K562 (cell line): Measurements from ENCODE around the gene SRGAP3. TPM values are rescaled to one million over a fixed set of nuclear protein-coding genes. Genes with fewer than 3 reads are reported as not detected.

Source experiments
- ATAC-seq: fragments of 200-7000 bp; cut with Tn5 transposase; 3 replicates; pipeline ENCODE4 v1.9.1; 2020; ENCODE audit warnings: moderate library complexity
- BruUV-seq: library from RNA; stranded (reverse); fragments of 400-500 nt; replicated peaks from 2 replicates; lab custom pipeline; 2021; lab: Mats Ljungman, UMichigan
- CTCF ChIA-PET: fragments of 300-600 bp; formaldehyde crosslinking; extraction: SDS; loops from one replicate; lab custom pipeline; 2021; ENCODE audit warnings: low intra/inter-chr PET ratio; lab: Yijun Ruan, JAX
- POLR2A ChIA-PET: fragments of 300-600, 350-650 bp; sonication (Branson Sonifier 250); formaldehyde crosslinking; extraction: SDS; loops from one replicate; lab custom pipeline; 2021; ENCODE audit warnings: antibody characterized with exemption, inconsistent platforms; lab: Yijun Ruan, JAX
- DNase-seq, 4 experiments: peaks; one replicate each; pipeline versions ENCODE4 v3.0.0 to v3.0.0-alpha.2; 2011 to 2018; ENCODE audit warnings: low spot score in 3 of 4, mixed read lengths in 3 of 4; ENCODE audit errors: extremely low read depth in 1 of 4
- FAIRE-seq: peaks from 2 replicates; lab custom pipeline; 2011; peaks lifted over from hg19 to GRCh38; lab: Jason Lieb, UNC
- H2AFZ ChIP-seq: 2 replicates; pipeline ENCODE4 v1.6.0; 2011; ENCODE audit warnings: low read depth, low read length, control low read depth, inconsistent platforms
- H3K27ac ChIP-seq: fragments of 200-600 bp; 3 replicates; pipeline ENCODE4 v1.8.0; 2011; ENCODE audit warnings: low read depth, mild to moderate bottlenecking, control low read depth, inconsistent platforms, low read length, moderate library complexity, mixed read lengths; ENCODE audit errors: extremely low read depth
- H3K27me3 ChIP-seq, 2 experiments: fragments of 300-600 bp in 1 of 2; 2 replicates in 1 of 2; 3 replicates in 1 of 2; pipeline versions ENCODE4 v1.6.0 to v1.8.0; 2011; ENCODE audit warnings: inconsistent platforms in 2 of 2, low read length in 2 of 2, mild to moderate bottlenecking in 1 of 2, mixed read lengths in 1 of 2, moderate library complexity in 1 of 2; ENCODE audit not compliant: control insufficient read depth in 2 of 2, insufficient read depth in 2 of 2
- H3K36me3 ChIP-seq: fragments of 300-600 bp; 3 replicates; pipeline ENCODE4 v1.8.0; 2011; ENCODE audit warnings: mild to moderate bottlenecking, low read length, inconsistent platforms; ENCODE audit not compliant: control insufficient read depth, insufficient read depth
- H3K4me1 ChIP-seq, 2 experiments: fragments of 200-600 bp in 1 of 2; replicated peaks in 1 of 2; 2 replicates in 1 of 2; 3 replicates in 1 of 2; pipeline versions ENCODE4 v1.5.1 to v1.8.0; 2011; ENCODE audit warnings: inconsistent platforms in 2 of 2, low read length in 2 of 2, mild to moderate bottlenecking in 1 of 2, mixed read lengths in 1 of 2, moderate library complexity in 1 of 2; ENCODE audit not compliant: control insufficient read depth in 2 of 2, insufficient read depth in 2 of 2
- H3K4me2 ChIP-seq: 2 replicates; pipeline ENCODE4 v1.6.1; 2011; ENCODE audit warnings: low read length, control low read depth, inconsistent platforms, mixed read lengths; ENCODE audit not compliant: insufficient read depth
- H3K4me3 ChIP-seq: fragments of 200-600 bp; sonication (generic), shearing (Covaris generic); 2 replicates; pipeline ENCODE4 v1.5.1; 2016; ENCODE audit warnings: control low read depth, inconsistent platforms
- H3K79me2 ChIP-seq: fragments of 200-600 bp; 3 replicates; pipeline ENCODE4 v1.8.0; 2011; ENCODE audit warnings: low read length, inconsistent platforms; ENCODE audit not compliant: control insufficient read depth, insufficient read depth
- H3K9ac ChIP-seq, 2 experiments: 2 replicates each; pipeline versions ENCODE4 v1.6.0 to v1.6.1; 2011; ENCODE audit warnings: low read depth in 2 of 2, low read length in 2 of 2, control low read depth in 1 of 2, inconsistent platforms in 1 of 2, mild to moderate bottlenecking in 1 of 2, mixed read lengths in 1 of 2; ENCODE audit not compliant: insufficient read depth in 1 of 2
- H3K9me1 ChIP-seq: one replicate; pipeline ENCODE4 v1.6.0; 2011; ENCODE audit warnings: inconsistent platforms, mild to moderate bottlenecking, low read length, moderate library complexity; ENCODE audit not compliant: control insufficient read depth, insufficient read depth
- H3K9me3 ChIP-seq: replicated peaks from 2 replicates; pipeline ENCODE4 v1.5.1; 2011; ENCODE audit warnings: low read depth, low read length, inconsistent platforms; ENCODE audit not compliant: control insufficient read depth, insufficient read depth
- H4K20me1 ChIP-seq: replicated peaks from 2 replicates; pipeline ENCODE4 v1.6.1; 2011; ENCODE audit warnings: low read length, inconsistent platforms, mixed read lengths; ENCODE audit not compliant: control insufficient read depth, insufficient read depth
- MEIS2 ChIP-seq: fragments of 450-650 bp; IDR thresholded peaks from 2 replicates; pipeline ENCODE4 v1.6.1; 2014; ENCODE audit warnings: mild to moderate bottlenecking; ENCODE audit not compliant: partially characterized antibody
- PKNOX1 ChIP-seq: fragments of 450-650 bp; IDR thresholded peaks from 2 replicates; pipeline ENCODE4 v1.6.1; 2016
- PRDM10 ChIP-seq: fragments of 450-650 bp; IDR thresholded peaks from 2 replicates; pipeline ENCODE4 v1.6.1; 2018; ENCODE audit not compliant: partially characterized antibody
- WGBS: fragments of 100-300 bp; shearing (Covaris generic); methylation state at CpG from one replicate; pipeline ENCODE4 v1.1.6; 2016; ENCODE audit warnings: low coverage, mixed read lengths; ENCODE audit not compliant: insufficient coverage; ENCODE audit errors: missing lambda C conversion rate; 5-methylcytosine and 5-hydroxymethylcytosine counted together
- in situ Hi-C: fragments of 300-500 bp; cut with MboI; formaldehyde crosslinking; loops from 4 replicates; pipeline ENCODE4 v1.15.0; 2018; ENCODE audit warnings: inconsistent platforms, mixed read lengths
- intact Hi-C: fragments of 100-400 bp; cut with micrococcal nuclease; formaldehyde crosslinking; loops from 2 replicates; pipeline ENCODE4 v1.14.2; 2022
- polyA plus RNA-seq, 8 experiments: library from polyadenylated mRNA; depleted of rRNA in 4 of 8; stranded (reverse) in 5 of 8; unstranded in 3 of 8; fragments of >200 nt; fragmentation: Nextera tagmentation in 2 of 8; fragmentation: Illumina TruSeq in 1 of 8; extraction: Ambion mirVana in 2 of 8; extraction: Trizol in 1 of 8; gene quantifications; 2 replicates each; pipeline versions ENCODE4 v1.2.1 to v1.2.3, GENCODE V29; 2011 to 2014; ENCODE audit warnings: inconsistent platforms in 1 of 8, missing spikeins in 1 of 8
- total RNA-seq, 7 experiments: library from RNA; depleted of rRNA in 6 of 7; stranded (reverse); fragments of >200 nt in 6 of 7; fragmentation: Illumina TruSeq in 2 of 7; extraction: Trizol in 2 of 7; gene quantifications; 2 replicates each; pipeline versions ENCODE4 v1.2.1 to v1.2.3, GENCODE V29; 2011 to 2021; ENCODE audit warnings: low replicate concordance in 1 of 7
- TF ChIP-seq, protein P1 (sequence below), 2 experiments: IDR thresholded peaks in 1 of 2; conservative IDR thresholded peaks in 1 of 2; 2 replicates each; pipeline ENCODE4 v1.6.1; 2016; ENCODE audit warnings: low read depth in 2 of 2, mild to moderate bottlenecking in 1 of 2, missing compliant biosample characterization in 1 of 2, missing genetic modification characterization in 1 of 2, moderate library complexity in 1 of 2
- TF ChIP-seq, protein P2 (sequence below): fragments of 450-650 bp; formaldehyde crosslinking; IDR thresholded peaks from 2 replicates; pipeline ENCODE4 v1.4.0; 2022; ENCODE audit warnings: missing genetic modification characterization

Gene SRGAP3
- total and polyA plus RNA-seq, 9 of the 15 experiments (the other 6 are each of a cell fraction or from before 2014, with no cell fraction given): 0.11 to 0.85 (median 0.35) TPM; not detected in 2

DNA sequence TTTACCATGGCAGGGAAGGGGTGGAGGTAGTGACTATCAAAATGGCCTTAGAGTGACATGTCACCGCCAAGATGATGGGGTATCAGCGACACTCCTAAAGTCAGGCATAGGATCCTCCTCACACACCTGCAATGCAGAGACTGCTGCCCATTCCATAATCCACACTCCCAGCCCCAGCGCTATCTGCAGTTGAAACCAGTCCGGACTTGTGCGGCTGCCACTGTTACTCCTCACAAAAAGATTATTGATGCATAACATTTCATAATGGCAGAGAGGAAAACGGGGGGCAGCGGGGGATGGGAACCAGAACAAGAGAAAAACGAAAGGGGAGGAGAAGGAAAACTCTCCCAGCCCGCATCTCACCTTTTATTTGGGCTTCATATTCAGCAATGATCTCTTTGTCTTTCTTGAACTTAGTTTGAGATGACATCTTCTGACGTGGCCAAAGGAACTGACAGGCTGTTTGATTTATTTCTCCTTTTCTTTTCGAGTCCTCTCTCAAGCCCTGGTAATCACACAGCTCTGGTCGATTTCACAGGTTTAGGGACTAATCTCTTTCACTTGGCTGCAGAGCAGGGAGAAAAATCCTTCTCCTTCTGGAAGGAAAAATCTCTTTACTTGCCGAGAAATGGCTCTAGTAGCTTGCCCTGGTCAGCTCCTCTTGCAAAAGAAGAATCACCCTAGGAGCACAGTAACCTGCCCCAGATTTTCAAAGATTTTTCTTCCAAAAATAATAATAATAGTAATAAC lies 749 bp downstream of the SRGAP3 start:
- H3K4me1 ChIP-seq: peaks cover 0 to 6% of the 10 kb centered on the region in 2 experiments; a peak in 3 of 5 replicates
- intact Hi-C loops (no loop called here), in situ Hi-C loops (no loop called here)
- H4K20me1 ChIP-seq: no peaks in the 10 kb centered on the region
- peak; percentile 52 for TF ChIP-seq PRDM10
- TF ChIP-seq, protein P1, sequence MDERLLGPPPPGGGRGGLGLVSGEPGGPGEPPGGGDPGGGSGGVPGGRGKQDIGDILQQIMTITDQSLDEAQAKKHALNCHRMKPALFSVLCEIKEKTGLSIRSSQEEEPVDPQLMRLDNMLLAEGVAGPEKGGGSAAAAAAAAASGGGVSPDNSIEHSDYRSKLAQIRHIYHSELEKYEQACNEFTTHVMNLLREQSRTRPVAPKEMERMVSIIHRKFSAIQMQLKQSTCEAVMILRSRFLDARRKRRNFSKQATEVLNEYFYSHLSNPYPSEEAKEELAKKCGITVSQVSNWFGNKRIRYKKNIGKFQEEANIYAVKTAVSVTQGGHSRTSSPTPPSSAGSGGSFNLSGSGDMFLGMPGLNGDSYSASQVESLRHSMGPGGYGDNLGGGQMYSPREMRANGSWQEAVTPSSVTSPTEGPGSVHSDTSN (CRISPR knock-in tag; IDR thresholded peaks at IDR 0.05; ENCODE audit: low read depth): no peak
- TF ChIP-seq, protein P1 (tag; conservative IDR thresholded peaks at IDR 0.05; ENCODE audit: low read depth): peak; percentile 69
- TF ChIP-seq, protein P2, sequence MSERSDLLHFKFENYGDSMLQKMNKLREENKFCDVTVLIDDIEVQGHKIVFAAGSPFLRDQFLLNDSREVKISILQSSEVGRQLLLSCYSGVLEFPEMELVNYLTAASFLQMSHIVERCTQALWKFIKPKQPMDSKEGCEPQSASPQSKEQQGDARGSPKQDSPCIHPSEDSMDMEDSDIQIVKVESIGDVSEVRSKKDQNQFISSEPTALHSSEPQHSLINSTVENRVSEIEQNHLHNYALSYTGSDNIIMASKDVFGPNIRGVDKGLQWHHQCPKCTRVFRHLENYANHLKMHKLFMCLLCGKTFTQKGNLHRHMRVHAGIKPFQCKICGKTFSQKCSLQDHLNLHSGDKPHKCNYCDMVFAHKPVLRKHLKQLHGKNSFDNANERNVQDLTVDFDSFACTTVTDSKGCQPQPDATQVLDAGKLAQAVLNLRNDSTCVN (CRISPR knock-in tag): no peak
- TF ChIP-seq PKNOX1: peak; percentile 83
- TF ChIP-seq MEIS2: peak; percentile 82
- no peak for FAIRE-seq
- DNase-seq: no peak
- CTCF ChIA-PET: interaction anchor here (0.6 kb wide), 1 partner anchor 76 kb away, joined by 3 read pairs; no protein-coding TSS in a partner anchor
- POLR2A ChIA-PET: interaction anchor here (1.5 kb wide), 2 partner anchors 8 to 10 kb away, joined by 4 to 5 read pairs; no protein-coding TSS in a partner anchor
- H3K4me3 ChIP-seq: no peak overlapping the region
- H3K27ac ChIP-seq: no peak overlapping the region
- H3K27me3 ChIP-seq: peaks cover 31 to 51% of the 10 kb centered on the region in 2 experiments
- no peak overlapping the region; a peak in 1 of 4 replicates for H3K9ac ChIP-seq
- no peaks in the 10 kb centered on the region for H3K9me3 ChIP-seq
- H3K9me1 ChIP-seq: no peaks in the 10 kb centered on the region
- H3K79me2 ChIP-seq: no peaks in the 10 kb centered on the region
- no TSS peak for BruUV-seq
- H2AFZ ChIP-seq: no peak overlapping the region
- H3K36me3 ChIP-seq: no peaks in the 10 kb centered on the region
- no peak for ATAC-seq
- H3K4me2 ChIP-seq: peak overlapping the region; percentile 70; the same call in 1 of the 2 replicates
- WGBS: 4% methylated on average over 13 of the region's 13 CpGs
